Activated CD4-positive, alpha-beta T cell treated with anti-CD3 and anti-CD28 coated beads, Interleukin-10, Interleukin-2, amounts not matched to agents 100 ng/mL and 50 ng/mL, durations not matched to agents 16 hours and 8 hours (primary cell): ENCODE measurements around the gene DCTN1.
"Not testable (repeated sequence)": the region's sequence is repeated elsewhere in the genome, so short reads cannot be mapped to it uniquely, and the experiment has no call there.

Source experiments
- DNase-seq: peaks from one replicate; pipeline ENCODE4 v3.0.0-alpha.2; 2020

The DCTN1 gene

DNA sequence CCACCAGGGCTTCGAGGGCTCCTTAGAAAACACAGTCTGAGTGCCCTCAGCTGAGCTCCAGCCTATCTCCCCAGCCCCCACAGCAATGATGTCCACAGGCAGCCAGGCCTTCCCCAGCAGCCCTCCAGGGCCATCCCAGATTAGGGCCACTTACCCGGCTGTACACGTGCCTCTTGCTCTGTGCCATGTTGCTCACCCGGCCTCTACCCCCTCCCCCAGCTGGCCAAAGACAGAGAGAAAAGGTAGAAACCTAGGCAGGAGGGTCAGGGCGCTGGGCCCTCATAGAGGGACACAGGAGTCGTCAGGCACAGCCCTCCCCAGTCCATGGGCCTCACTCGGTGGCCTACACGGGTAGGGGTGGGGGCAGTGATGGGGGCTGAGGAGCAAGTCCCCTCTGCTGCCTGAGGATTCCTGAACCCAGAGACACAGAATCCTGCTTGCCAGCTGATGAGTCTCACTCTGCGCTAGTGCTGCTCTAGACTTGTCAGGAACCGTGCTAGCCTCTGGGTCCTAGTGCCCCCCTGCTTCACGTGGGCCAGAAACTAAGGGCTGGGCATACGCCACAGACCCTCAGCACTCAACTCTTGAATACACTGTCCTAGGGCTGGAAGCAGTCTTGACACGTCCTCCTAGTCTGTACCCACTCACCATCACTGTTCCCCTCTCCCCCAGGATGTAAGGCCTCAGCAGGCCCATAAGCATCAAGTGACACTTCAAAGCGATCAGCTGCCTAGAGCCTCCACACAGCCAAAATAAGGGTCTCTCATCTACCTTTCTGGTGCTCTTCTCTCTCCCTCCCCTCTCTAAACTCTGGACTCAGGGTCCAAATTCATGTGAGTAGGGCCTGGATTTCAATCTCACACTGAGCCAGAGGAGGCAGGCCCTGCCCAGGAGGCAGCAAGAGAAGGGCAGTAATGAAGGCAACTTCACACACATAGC, at the start of gene DCTN1:
DCTN1 (minus strand) TSS at position 461 of the 939 bp plus-strand sequence; CDS start at position 187, 274 bp downstream.
- peak; percentile 19 for DNase-seq

DNA sequence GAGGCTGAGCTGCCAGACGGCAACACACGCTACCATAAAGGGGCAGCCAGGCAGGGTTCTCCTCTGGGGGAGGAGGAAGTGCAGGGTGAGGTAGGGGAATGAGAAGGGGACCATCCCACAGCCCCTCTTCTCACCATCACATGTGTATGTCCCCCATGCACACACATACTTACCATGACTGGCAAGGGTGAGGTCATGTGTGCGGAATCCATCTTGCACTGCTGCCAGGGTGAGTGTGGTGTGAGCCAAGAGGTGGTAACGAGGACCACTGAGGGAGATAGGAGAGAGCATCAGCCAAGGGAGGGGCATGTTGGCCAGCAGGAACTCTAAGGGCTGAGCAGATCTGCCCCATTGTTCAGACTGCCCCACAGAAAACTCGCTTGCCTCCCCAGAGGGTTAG, 48.6 kb upstream of the DCTN1 start:
- DNase-seq: no peak

DNA sequence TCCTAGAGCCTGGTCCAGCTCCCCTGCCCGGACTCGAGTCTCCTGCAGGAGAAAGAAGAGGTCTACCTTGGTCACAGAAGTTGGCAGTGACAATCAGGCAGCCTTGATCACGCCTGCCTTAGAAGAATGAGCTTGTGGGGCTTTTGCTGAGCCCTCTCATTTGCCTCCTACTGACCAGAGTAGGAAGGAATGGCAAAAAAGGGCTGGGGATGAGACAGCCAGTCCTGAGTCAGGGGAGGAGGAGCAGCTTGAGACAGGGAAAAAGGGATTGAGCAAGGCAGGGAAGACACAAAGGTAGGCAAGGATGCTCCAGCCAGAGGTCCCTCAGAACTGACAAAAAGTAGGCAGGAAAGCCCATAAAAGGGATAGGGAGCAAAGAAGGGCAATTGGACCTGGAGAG, 47.4 kb upstream of the DCTN1 start:
- DNase-seq: no peak

DNA sequence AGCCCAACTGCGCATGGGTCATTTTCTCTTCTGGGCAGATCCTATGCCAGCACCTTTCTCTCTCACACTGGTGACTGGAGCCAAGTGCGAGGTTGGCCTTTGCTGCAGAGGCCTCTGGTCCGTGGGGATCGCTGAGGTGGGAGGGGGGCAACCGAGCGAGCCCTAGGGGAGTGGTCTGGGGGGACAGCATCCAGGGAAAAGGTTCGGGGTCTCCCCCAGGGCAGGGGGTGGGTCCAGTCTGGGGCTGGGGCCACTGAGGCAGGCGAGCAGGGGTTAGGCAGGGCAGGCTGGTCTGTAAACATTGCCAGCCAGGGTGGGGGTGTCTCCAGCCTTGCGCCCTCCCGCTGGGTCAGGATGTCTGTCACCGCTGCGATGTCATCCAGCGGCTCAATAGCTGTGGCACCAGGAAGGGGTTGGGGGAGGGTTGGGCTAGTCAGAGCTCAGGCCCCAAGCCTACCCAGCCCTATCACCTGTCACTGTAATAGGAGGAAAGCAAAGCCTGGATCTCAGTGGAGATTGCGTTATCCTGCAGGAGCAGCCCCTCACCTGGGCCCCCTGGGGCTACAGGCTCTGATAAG, 46.2 kb upstream of the DCTN1 start:
- DNase-seq: no peak

DNA sequence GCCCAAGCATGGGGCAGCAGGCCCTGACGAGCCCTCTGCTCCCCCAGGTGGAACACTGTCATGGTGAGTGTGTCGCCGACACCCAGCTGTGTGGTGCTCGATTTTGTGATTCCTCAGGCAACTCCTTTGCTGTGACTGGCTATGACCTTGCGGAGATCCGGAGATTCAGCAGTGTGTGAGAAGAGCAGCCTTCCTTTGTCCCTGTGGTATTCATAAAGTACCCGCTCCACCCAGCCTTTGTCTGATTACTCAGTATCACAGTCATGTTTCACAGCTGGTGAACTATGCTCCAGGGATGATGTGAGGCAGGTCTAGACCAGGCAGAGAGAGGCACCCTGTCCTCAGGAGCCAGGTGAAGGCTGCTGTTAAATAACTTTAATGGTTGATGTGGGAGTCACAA, 45.4 kb upstream of the DCTN1 start:
- no peak for DNase-seq

DNA sequence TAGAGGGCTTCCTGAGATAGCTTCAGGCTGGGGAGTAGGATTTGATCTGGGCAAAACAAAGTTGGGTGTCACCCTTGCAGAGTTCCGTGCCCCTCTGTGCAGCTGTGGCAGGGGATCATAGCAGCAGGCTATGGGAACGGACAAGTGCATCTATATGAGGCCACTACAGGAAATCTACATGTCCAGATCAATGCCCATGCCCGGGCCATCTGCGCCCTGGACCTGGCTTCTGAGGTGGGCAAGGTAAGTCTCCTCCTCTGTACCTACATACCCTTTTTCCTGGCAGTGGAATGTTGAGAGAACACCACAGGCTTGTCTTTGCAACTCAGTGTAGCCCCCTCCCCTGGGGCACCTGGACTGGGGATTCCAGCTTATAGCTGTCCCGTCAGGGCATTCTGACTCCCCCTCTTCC, 44.9 kb upstream of the DCTN1 start:
- DNase-seq: no peak

DNA sequence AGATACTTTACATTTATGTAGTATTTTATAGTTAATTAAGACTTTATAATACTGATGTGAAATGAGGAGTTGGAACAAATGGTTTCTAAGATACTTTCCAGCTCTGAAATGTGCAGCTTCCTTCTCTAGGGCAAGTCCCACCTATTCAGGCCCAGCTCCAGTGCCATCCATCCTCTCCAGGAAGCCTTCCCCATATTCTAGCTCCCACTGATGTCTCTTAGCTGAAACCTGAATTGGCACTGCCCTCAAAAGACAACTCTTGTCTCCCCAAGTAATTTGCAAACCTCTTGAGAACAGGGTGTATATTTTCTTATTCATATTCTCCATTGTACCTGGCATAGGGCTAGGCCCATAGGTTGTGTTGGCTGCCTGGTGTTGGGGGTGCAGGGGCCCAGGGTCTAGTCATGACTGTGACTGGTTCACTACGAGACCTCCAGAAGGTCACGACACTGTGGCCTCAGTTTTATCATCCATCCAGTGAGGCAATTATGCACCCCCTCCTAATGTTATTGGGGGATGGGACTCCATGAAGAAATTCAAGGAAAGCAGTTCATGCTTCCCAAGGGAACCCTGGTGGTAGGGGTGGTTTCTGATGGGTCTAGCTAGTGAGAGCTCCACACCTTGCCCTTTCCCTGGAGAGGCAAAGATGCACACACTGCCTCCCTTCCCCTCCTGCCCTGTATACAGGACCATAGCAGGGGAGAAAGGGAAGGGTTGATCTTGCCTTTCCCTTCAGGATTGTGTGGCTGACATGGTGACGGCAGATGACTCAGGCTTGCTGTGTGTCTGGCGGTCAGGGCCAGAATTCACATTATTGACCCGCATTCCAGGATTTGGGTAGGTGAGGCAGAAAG, 44.3 kb upstream of the DCTN1 start:
- DNase-seq: no peak

DNA sequence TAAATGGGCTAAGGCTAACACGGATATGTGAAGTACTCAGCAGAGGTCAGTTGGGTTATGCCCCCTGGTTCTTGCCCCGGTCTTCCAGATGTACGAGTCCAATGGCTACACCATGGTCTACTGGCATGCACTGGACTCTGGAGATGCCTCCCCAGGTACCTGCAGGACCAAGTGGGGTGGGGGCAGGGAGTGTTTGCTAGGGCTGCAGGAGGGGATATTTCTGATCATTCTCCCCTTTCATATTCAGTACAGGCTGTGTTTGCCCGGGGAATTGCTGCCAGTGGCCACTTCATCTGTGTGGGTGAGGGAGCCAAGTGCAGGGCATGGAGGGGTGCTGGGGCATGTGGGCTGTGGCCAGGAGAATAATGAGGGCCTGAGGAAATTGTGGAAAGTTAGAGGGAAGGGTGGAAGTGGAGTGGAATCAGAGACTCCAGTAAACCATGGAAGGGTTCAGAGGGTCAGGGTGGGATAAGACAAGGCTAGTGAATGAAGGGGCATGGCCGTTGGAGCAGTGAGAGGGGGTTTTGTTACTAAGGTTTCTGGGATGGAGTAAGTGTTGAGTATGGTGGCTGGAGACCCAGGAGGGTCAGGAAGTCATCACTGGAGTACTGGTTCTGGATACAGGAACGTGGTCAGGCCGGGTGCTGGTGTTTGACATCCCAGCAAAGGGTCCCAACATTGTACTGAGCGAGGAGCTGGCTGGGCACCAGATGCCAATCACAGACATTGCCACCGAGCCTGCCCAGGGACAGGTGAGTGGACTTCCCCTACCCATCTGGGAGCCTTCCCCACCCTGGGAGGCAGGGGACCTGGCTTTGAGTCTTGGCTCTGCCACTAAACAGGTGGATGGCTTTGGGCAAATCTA, 43.4 kb upstream of the DCTN1 start:
- DNase-seq: no peak

DNA sequence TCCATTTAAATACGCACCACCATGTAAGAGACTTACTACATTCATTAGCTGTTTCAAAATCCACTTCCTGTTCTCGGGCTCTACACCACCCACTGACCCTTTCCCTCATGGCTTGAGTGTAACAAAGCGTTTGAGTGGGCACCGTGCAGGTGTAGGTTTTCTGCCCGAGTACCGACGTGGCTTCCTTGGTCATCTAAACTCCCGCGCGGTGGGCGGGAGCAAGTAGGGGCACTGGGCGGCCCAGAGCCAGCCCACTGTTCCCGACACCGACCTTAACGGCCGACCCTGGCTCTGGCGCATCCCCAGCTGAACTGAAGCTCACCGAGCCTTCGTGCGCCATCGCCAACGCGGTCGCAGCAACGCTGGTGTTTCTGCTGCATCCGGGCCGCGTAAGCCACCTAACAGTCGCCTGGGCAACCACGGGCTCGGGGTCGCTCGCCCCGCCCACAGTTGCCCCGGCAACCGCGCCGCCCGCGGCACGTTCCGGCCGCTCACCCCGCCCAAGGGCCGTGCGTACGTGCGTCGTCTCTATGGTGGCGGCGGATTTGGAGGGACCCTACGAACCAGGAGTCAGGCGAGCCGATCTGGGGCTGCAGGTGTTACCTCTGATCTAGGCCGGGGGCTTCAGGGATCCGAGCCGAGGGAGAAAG, 41.2 kb upstream of the DCTN1 start, which contains the start of the genes C2orf81 and WDR54:
C2orf81 (minus strand) TSS at position 399 of the 650 bp plus-strand sequence; CDS start at position 340, 59 bp downstream.
WDR54 (plus strand) TSS at position 510 of the 650 bp plus-strand sequence. CDS start 424 bp downstream, outside the sequence.
- peak; percentile 97 for DNase-seq

DNA sequence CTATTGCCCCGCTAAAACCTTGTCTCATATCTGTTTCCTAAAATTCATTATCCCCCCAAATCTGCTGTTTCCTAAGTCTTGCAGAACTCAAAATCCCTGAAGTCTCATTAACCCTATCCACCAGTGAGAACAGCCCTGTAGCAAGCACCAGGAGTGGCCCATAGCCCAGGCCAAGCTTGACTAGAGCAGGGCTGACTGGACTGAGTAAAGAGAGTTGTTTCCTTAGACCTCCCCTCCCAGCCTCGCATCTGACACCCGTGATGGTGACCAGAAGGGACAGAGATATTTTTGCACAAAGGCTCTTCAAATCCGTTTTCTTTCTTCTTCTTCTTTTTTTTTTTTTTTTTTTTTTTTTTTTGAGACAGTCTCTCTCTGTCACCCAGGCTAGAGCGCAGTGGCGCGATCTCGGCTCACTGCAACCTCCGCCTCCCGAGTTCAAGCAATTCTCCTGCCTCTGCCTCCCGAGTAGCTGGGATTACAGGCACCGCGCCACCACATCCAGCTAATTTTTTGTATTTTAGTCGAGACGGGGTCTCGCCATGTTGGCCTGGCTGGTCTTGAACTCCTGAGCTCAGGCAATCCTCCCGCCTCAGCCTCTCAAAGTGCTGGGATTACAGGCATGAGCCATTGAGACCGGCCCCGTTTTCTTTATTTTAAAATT, 40.5 kb upstream of the DCTN1 start:
- DNase-seq: not testable (repeated sequence)

DNA sequence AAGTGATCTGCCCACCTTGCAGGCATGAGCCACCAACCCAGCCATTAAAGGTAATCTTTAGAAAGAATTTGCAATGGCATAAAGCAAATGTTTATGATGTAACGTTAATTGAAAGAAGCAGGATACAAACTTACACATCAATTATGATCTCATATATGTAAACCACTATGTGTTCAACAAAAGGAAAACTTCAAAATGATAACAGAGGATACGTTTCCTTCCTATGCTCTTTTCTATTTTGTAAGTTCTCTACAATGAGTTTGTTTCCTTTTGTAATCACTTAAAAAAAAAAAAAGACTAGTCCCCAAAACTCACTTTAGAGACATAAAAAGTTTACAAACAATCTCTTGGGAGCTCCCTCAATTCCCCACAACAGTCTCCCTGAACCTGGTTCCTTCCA, 39.9 kb upstream of the DCTN1 start:
- DNase-seq: no peak

DNA sequence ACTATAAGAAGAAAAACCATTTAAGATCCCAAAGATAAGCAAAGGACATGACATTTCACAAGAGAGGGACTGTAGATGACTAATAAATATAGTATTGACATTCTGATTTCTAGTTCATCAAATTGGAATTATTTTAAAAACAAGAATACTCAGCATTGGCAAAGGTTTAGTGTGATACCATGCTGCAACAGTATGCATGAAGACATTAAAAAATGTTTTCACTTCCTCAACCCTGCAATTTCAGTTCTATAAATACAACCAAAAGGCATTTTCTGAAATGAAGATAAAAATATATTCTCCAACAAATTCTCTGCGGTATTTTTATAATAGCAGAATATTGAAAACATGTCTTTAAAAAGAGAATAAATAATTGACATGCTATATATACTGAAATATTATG, 39.2 kb upstream of the DCTN1 start:
- no peak for DNase-seq

DNA sequence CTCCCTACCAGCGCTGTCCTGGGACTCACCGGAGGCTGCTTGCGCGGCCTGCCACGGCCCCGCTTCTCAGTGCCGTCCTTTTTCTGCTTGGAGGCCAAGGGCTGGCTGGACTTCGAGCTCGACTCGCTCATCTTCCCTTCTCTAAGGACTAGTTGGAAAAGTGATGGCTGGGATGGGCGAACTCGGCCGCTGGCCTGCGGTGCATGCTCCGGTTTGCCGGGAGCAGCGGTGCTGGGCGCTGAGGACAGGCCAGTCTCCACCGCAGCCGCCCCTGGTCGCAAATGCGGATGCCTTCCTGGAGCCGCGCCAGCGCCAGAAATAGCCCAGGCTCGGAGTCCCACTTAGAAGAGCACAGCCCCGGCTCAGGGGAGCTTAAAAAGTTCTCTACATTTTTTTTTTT, 38.2 kb upstream of the DCTN1 start:
- DNase-seq: no peak

DNA sequence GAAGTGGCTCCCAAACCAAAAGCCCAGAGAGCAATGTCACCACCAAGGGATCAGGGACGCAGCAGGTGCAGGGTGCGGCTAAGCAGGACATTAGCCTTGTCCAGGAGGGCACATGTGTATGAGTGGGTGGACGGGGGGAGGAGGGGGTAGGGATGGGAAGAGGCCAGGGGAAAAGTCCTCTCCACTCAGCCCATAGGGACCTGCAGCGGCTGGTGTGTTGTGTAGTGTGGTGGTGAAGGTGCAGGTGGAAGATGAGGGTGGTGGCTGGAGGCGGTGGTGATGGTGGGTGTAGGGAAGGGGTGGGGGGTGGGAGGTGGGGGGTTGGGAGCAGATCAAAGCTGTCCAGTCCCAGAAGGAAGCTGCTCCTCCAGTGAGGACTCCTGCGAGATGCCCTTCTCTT, 37.7 kb upstream of the DCTN1 start:
- DNase-seq: no peak

DNA sequence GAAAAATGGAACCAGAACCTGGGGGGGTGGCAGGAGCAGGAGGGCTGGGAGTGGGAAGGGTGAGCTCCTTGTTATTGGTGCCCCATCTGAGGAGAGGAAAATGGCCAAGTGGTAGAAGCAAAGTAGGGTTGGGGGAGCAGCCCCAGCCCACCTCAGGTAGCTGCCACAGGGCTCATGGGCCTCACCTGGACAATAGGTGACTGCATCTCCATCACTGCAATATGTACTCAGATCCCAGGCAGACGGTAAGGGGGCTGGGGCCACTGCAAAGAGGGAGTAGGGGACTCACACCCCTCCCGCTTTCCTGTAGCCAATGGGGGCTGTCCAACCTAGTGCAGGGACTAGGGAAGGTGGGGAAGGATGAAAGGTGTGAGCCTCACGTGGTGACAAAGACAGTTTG, 37.1 kb upstream of the DCTN1 start:
- no peak for DNase-seq

DNA sequence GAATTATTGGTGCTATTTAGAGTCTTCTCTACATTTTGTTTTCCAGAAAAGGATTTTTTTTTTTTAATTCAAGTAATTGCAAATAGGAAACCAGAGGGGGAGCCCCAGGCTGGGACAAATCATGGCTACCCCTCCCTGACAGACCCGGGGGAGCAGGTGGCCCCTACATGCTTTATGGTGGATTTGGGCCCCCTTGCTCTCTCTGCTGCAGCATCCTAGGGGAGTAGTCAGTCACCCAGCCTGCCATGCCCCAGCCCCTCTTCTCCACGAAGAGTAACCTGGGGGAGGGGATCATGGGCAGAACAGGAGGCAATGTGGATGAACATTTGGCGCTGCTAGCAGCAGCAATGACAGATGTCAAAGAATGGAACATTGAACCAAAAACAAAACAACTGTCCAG, 36.7 kb upstream of the DCTN1 start:
- DNase-seq: no peak

DNA sequence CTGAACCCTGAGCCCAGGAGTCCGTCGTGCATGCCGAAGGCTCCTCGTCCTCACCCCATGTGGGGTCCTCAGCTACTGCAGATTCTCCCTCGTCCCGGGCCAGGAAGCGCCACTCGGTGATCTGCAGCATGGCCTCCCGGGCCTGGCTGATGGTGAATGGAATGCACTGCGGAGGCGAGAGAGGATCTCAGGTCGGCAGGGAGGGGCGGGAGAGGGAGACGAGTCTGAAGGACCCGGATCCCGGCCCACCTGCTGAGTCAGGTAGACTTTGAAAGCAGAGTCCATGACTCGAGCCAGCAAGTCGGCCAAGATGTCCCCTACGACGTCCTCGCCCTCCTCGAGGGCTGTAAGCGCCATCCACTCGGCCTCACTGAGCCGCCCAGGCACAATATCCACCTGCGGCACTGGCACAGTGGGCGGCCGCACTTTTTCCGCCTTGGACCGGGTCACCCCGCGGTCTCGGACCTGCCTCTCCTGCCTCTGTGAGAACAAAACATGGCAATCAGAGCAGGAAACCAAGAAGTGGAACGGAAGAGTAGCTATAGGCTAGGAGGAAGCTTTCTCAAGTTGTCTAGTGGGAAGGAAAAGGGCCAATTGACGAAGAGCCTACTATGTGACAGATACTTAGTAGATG, 35.8 kb upstream of the DCTN1 start:
- DNase-seq: no peak

DNA sequence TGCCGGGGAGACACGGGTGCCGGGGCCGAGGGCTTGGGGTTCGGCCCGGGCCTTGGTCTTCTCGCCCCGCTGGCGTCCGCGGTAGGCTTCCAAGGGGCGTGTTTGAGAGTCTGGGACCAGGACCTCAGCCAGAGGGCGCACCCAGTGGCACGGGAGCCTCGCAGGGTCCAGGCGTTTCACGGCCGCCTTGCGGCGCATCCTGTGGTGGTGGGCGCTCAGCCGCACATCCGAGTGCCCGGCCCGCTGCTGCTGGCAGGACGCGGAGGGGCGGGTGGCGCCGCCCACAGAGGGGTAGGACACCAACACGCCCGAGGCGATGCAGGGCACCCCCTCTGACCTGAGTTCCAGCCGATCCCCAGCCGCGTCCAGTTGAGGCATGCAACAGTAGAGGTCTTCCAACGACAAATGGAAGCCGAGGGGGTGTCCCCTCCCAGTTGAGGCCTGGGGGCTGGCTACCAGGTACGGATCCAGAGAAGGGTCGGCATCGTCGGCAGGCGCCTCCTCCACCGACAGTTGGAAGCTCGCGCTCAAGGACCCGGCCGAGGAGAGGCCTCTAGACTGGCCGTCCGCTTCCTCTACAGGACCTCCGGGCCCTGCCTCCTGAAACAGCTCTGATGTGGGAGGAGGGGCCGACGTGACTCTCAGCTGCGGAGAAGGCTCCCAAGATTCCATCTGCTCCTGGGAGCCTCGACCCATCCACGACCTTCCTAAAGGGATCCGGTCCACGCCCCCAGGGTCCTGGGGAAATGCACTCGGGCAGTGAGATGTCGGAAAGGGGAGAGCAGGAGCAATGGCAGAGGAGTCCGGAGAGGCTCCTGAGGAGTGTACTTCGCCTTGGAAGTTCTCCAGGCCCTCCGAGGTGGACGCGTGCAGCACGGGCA, 35.0 kb upstream of the DCTN1 start:
- DNase-seq: no peak

DNA sequence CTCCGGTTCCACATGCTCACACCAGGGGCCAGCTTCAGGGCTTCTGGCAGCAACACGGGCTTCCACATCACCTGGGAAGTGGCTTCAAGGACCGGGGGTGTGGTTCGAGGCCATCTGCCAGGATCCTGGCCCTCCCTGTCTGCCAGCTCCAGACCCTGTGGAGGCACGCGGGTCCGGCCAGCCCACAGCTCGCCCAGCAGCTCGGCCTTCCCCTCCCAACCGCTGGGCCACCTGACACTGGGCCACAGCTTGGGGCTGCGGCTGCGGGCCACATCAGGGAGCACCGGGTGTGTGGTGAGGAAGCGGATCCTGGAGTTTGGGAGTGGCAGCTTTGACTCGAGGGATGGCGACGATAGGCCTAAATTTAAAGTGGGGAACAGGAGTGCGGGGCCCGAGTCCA, 34.3 kb upstream of the DCTN1 start:
- no peak for DNase-seq
